GM18520 (cell line): ENCODE data around the gene PIP4K2C.
A peak's percentile ranks its signal among the peaks of the same experiment; 100 is the strongest.
"Not testable (repeated sequence)": the region's sequence is repeated elsewhere in the genome, so short reads cannot be mapped to it uniquely, and the experiment has no call there.

Experiments used
- ATAC-seq: cut with Tn5 transposase; IDR thresholded peaks from one replicate; pipeline ENCODE4 v1.9.1; 2021; ENCODE audit not compliant: unreplicated experiment

Gene PIP4K2C

DNA sequence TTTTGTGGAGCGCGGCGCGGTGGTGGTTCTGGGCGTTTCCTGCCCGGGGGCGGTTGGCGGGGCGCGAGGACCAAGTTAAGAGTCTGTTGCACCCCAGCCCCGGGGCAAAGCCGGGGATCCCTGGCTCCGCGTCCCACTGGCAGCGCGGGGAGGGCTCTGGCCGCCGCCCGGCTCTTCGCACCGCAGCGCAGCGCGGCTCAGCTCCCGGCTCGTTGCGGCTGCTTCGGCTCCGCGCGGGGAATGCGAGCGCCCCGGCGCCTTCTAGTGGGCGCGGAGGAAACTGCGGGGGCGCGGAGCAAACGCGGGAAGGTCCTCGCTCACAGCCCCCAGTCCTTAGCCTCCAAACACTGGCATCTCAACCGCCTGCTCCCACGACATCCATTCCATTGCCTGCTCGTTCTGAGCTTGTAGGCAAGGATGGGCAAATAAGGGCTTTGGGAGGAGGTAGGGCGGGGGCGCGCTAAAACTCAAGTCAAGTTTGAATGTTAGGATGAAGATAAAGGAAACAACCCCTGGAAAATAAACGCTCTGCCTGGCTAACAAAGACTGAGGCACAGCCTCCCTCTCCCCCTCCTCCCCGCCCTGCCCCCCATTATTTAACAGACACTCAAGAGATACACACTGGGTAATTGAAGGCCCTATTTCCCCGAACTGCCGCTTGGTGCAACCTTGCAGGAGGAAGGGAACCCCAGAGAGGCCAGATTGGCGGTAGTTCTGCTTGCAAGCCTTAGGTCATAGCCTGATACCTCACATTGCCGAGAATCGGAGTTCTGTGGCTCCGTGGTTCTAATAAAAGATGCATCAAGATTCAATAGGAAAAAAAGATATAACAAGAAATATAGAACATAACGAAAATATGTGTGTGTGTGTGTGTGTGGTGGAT lies 42.2 kb downstream of the PIP4K2C start, which contains the start of gene B4GALNT1:
Gene B4GALNT1 (minus strand): TSS at position 244 of the 883 bp plus-strand sequence. CDS start 1,069 bp downstream, outside the sequence.
- ATAC-seq = peak; percentile 58

DNA sequence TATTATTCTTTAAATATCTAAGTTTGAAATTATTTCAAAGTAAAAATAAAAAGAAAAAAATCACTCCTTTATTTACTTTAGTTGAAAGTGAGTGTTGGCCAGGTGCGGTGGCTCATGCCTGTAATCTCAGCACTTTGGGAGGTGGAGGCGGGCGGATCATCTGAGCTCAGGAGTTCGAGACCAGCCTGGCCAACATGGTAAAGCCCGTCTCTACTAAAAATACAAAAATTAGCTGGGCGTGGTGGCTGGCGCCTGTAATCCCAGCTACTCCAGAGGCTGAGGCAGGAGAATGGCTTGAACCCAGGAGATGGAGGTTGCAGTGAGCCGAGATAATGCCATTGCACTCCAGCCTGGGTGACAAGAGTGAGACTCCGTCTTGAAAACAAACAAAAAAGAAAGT lies 45.7 kb downstream of the PIP4K2C start:
- ATAC-seq = not testable (repeated sequence)

DNA sequence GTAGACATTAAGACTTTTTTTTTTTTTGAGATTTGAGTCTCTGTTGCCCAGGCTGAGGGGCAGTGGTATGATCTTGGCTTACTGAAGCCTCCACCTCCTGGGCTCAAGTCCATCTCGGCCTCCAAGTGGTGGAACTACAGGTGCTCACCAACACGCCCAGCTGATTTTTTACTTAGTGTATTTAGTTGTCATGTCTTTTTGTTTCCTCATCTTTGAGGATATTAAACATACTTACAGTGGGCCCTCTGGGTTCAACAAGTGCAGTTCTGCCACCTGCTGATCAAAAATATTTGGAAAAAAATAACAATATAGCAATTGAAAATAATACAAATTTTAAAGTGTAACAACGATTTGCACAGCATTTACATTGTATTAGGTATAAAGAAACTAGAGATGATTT lies 46.4 kb downstream of the PIP4K2C start:
- no peak for ATAC-seq

DNA sequence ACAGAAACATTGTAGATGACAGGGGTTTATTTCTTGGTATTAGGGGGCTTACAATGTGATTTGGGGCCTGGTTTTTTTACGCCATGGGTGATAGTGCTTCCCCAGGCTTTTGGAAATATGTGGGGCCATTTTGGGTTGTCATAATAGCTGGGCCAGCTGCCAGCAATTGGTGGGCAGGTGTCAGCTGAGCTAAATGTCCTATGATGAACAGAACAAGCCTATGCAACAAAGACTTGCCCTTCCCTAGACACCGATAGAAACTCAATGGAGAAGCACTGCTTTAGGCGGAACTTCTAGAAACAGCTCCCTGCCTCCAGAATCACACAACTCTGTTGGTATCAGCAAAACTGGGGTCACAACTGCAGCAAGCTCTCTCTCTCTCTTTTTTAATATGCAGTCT lies 47.1 kb downstream of the PIP4K2C start:
- ATAC-seq = no peak

DNA sequence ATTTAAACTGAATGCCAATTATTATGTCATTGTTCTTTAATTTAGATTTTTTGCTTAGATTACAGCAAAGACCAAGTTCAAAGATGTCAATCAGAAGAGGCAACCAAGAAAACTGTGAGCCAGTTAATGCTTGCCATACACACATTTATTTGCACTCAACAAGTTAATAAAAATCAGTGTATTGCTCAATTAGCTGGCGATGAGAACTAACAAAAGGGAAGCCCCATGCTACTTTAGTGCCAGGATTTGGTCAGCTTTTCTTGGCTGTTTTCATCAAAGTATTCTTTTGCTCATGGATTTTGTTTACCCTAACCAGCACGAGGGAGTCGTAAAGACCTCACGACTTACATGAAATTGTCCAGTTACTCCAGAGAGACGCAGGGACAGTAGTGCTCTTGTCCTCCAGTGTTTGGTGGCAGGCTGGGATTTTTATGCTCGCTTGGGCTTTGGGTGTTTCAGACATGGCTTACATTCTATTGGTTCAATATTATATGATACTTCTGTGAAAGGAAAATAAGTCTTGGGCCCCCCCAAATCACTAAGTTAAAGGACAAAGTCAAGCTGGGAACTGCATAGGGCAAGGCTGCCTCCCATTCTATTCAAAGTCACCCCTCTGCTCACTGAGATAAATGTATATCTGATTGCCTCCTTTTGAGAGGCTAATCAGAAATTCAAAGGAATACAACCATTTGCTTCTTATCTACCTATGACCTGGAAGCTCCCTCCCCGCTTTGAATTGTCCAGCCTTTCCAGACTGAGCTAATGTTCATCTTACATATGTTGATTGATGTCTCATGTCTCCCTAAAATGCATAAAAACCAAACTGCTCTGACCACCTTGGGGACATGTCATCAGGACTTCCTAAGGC lies 49.4 kb downstream of the PIP4K2C start:
- ATAC-seq = no peak

DNA sequence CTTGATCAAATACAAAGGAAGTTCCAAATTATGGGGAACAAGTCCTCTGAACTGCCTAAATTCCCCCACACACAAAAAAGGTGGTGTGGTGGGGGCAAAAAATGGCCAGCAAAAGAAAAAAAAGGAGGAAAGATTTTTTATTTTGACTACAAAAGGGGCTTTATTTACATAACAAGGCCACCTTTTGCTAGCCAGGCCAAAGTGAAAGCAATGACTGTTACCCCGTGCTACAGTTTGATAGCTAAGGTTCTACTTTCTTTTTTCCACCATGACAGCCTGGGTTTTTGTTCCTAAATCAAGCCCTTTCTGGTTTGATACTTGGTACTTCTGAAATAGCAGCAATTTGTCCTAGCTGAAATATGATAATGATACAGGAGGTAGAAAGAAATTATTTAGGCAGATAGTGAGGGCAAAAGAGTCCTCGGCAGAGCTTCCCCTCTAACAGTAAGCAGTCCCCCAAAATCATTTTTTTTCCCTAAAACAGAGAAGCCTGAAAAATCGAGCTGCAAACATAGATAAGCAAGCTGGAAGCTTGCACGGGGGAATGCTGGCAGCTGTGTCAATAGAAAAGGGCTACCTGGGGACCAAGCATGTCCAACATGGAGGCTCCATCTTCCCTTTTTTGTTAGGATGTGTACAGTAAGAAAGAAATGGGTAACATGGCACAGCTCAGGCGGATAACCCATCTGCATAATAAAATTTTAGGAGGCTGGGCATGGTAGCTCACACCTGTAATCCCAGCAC lies 50.9 kb downstream of the PIP4K2C start:
- ATAC-seq = no peak

DNA sequence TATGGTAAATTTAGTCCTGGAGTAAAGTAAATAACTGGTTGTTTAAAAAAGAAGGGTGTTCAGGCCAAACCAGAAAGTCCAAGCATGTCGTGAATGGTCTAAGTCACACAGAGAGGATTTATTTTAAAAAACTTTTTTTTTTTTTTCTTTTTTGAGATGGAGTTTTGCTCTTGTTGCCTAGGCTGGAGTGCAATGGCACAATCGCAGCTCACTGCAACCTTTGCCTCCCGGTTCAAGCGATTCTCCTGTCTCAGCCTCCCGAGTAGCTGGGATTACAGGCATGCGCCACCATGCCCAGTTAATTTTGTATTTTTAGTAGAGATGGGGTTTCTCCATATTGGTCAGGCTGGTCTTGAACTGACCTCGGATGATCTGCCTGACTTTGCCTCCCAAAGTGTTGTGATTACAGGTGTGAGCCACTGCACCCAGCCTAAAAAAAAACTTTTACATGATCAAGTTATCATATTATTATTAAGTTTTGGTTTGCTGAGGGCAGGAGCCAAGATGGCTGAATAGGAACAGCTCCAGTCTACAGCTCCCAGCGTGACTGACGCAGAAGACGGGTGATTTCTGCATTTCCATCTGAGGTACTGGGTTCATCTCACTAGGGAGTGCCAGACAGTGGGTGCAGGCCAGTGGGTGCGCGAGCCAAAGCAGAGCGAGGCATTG lies 55.1 kb downstream of the PIP4K2C start:
- ATAC-seq = not testable (repeated sequence)

DNA sequence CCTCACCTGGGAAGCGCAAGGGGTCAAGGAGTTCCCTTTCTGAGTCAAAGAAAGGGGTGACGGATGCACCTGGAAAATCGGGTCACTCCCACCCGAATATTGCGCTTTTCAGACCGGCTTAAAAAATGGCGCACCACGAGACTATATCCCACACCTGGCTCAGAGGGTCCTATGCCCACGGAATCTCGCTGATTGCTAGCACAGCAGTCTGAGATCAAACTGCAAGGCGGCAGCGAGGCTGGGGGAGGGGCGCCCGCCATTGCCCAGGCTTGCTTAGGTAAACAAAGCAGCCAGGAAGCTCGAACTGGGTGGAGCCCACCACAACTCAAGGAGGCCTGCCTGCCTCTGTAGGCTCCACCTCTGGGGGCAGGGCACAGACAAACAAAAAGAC lies 55.7 kb downstream of the PIP4K2C start:
- not testable (repeated sequence) for ATAC-seq
